C4-2B (cell line): Measurements from ENCODE around the gene ADGRA1.

Source experiments
- ZFX ChIP-seq: fragments of 450-650 bp; IDR thresholded peaks from 2 replicates; pipeline ENCODE4 v1.6.1; 2017
- TF ChIP-seq, protein P1 (sequence below): fragments of 450-650 bp; conservative IDR thresholded peaks from 2 replicates; pipeline ENCODE4 v1.5.1; 2017; ENCODE audit warnings: mild to moderate bottlenecking

DNA sequence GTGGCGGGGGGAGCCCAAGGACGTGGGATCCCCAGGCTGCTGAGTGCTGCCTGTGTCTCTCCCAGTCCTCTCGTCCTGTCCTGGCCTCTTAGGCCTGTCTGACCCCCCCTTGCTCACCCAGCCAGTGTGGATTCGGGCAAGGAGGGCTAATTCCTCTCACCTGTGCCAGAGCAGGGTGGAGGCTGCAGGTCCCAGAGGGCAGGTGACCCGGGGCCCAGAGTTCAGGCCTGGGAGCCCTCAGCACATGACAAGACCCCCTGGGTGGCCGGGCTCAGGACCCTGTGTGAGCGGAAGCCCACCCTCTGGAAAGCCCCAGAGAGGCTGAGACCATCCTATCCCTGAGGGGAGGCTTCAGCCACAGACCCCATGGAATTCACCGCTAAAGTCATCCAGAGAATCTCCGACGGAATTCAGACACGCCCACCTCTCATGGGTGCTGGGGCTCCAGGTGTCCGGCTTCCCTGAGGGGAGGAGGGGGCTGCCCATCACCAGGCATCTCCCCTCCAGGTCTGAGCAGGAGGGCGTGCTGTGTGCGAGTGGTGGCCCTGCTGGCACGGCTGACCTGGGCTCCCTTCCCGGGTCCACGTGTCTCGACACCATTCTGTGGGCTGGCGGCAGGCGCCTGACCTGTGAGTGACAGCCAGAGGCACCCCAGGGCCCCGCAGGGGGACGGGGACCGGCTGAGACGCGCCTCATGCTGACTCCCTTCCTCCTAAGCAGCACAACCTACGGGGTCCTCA lies 77.3 kb downstream of the ADGRA1 start:
- TF ChIP-seq, protein P1, sequence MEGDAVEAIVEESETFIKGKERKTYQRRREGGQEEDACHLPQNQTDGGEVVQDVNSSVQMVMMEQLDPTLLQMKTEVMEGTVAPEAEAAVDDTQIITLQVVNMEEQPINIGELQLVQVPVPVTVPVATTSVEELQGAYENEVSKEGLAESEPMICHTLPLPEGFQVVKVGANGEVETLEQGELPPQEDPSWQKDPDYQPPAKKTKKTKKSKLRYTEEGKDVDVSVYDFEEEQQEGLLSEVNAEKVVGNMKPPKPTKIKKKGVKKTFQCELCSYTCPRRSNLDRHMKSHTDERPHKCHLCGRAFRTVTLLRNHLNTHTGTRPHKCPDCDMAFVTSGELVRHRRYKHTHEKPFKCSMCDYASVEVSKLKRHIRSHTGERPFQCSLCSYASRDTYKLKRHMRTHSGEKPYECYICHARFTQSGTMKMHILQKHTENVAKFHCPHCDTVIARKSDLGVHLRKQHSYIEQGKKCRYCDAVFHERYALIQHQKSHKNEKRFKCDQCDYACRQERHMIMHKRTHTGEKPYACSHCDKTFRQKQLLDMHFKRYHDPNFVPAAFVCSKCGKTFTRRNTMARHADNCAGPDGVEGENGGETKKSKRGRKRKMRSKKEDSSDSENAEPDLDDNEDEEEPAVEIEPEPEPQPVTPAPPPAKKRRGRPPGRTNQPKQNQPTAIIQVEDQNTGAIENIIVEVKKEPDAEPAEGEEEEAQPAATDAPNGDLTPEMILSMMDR: no peak
- no peak for TF ChIP-seq ZFX
